GM18858 (cell line): ENCODE data around the gene EBLN2.

Source experiments
- ATAC-seq: cut with Tn5 transposase; IDR thresholded peaks from one replicate; pipeline ENCODE4 v1.9.1; 2021; ENCODE audit not compliant: unreplicated experiment

The EBLN2 gene

GRCh38 chr3:73061416-73061815 is at the start of gene EBLN2:
TSS of gene EBLN2 (plus strand) at chr3:73061659. CDS start at chr3:73062082, 423 bp downstream.
- ATAC-seq = no peak

- ATAC-seq = no peak
Observed at GRCh38 chr3:73018298-73018697, 43.2 kb upstream of the EBLN2 start.

GRCh38 chr3:73018790-73019441 is 42.5 kb upstream of the EBLN2 start:
- ATAC-seq = no peak

GRCh38 chr3:73021301-73021835 is 40.1 kb upstream of the EBLN2 start:
- ATAC-seq = no peak

- ATAC-seq = no peak
Observed at GRCh38 chr3:73024836-73025235, 36.6 kb upstream of the EBLN2 start.

GRCh38 chr3:73026111-73026759 is 35.2 kb upstream of the EBLN2 start:
- no peak for ATAC-seq

- no peak for ATAC-seq
Observed at GRCh38 chr3:73026760-73027113, 34.7 kb upstream of the EBLN2 start.

- ATAC-seq = no peak
Observed at GRCh38 chr3:73028803-73029202, 32.7 kb upstream of the EBLN2 start.

- no peak for ATAC-seq
Observed at GRCh38 chr3:73029321-73029796, 32.1 kb upstream of the EBLN2 start.

GRCh38 chr3:73030073-73030597 is 31.3 kb upstream of the EBLN2 start:
- ATAC-seq = no peak

- ATAC-seq = no peak
Observed at GRCh38 chr3:73031573-73032103, 29.8 kb upstream of the EBLN2 start.

GRCh38 chr3:73036694-73037591 is 24.5 kb upstream of the EBLN2 start:
- ATAC-seq = no peak

GRCh38 chr3:73041537-73041936 is 19.9 kb upstream of the EBLN2 start:
- no peak for ATAC-seq

GRCh38 chr3:73043414-73043813 is 18.0 kb upstream of the EBLN2 start:
- no peak for ATAC-seq

- no peak for ATAC-seq
Observed at GRCh38 chr3:73045391-73045790, 16.1 kb upstream of the EBLN2 start.

GRCh38 chr3:73046195-73046594 is 15.3 kb upstream of the EBLN2 start:
- ATAC-seq = no peak

GRCh38 chr3:73049319-73049718 is 12.1 kb upstream of the EBLN2 start:
- ATAC-seq = no peak

GRCh38 chr3:73052857-73053256 is 8.6 kb upstream of the EBLN2 start:
- no peak for ATAC-seq

GRCh38 chr3:73055583-73055982 is 5.9 kb upstream of the EBLN2 start:
- no peak for ATAC-seq

- ATAC-seq = no peak
Observed at GRCh38 chr3:73056014-73056844, 5.2 kb upstream of the EBLN2 start.
